ENCODE data around the gene TEX55. TPM values are rescaled to one million over a fixed set of nuclear protein-coding genes. Genes with fewer than 3 reads are reported as not detected.

The TEX55 gene
- polyA plus RNA-seq, 1 of the 3 experiments (the other 2 are of a cell fraction): not detected

GRCh38 chr3:119173325-119173724 is 27.4 kb downstream of the TEX55 start, which contains the start of gene UPK1B:
TSS of gene UPK1B (plus strand) at chr3:119173598. CDS start at chr3:119186742, 13,144 bp downstream.
- Histone ChIP-seq H3K9me3 (no peaks in the 10 kb centered on the region), H2AFZ (ENCODE audit: low read depth) (no peak within 1 kb of the TSS), H3K4me1 (ENCODE audit: control insufficient read depth in 1 of 2, insufficient read depth in 2 of 2, low read depth in 1 of 2, low read length in 1 of 2) (no peaks in the 10 kb centered on the region), H4K20me1 (ENCODE audit: insufficient read depth) (no peaks in the 10 kb centered on the region), H3K27me3 (ENCODE audit: insufficient read depth) (no peaks in the 10 kb centered on the region; the same call in 1 of the 2 replicates), H3K9me2 (no peaks in the 10 kb centered on the region), H3F3A (replicated peaks; ENCODE audit: insufficient read depth) (no peaks in the 10 kb centered on the region), H3K36me3 (replicated peaks in 1 of 2; ENCODE audit: control insufficient read depth in 1 of 2, insufficient read depth in 2 of 2, low read length in 1 of 2) (no peaks in the 10 kb centered on the region), H3K9ac (no peak within 1 kb of the TSS), H3K4me3 (ENCODE audit: low read depth in 2 of 2, low read length in 1 of 2) (no peak within 1 kb of the TSS), H3K27ac (ENCODE audit: low read depth in 2 of 2, low read length in 1 of 2) (no peak within 1 kb of the TSS), H3K4me2 (no peak within 1 kb of the TSS), H3K79me2 (ENCODE audit: insufficient read depth) (no peaks in the 10 kb centered on the region)
- 77% methylated on average over 13 of the region's 13 CpGs for WGBS (ENCODE audit: low lambda C conversion rate)
- ChIA-PET CTCF (interaction anchor here (1.2 kb wide), 2 partner anchors 10 to 291 kb away, joined by 4 read pairs; no protein-coding TSS in a partner anchor), POLR2A (no interaction called here)
- no peak for TF ChIP-seq FOXJ3 (CRISPR knock-in tag; IDR thresholded peaks at IDR 0.05)
- no peak for TF ChIP-seq NRF1 (IDR thresholded peaks at IDR 0.05; ENCODE audit: low read depth, low read length)
- TF ChIP-seq EP300 (IDR thresholded peaks at IDR 0.05; ENCODE audit: borderline replicate concordance in 1 of 2, low read depth in 1 of 2, low read length in 1 of 2): no peak
- TF ChIP-seq RCOR1 (IDR thresholded peaks at IDR 0.05; ENCODE audit: low read length): no peak
- no peak for TF ChIP-seq USF2 (IDR thresholded peaks at IDR 0.05; ENCODE audit: borderline replicate concordance, low read depth, low read length)
- no peak for TF ChIP-seq YY1 (IDR thresholded peaks at IDR 0.05; ENCODE audit: low read depth)
- no peak for DNase-seq

GRCh38 chr3:119175872-119176756 is 30.1 kb downstream of the TEX55 start:
- Histone ChIP-seq H3K4me2 (no peak overlapping the region), H2AFZ (ENCODE audit: low read depth) (no peak overlapping the region), H3K4me3 (ENCODE audit: low read depth in 2 of 2, low read length in 1 of 2) (no peak overlapping the region), H3K9me3 (no peaks in the 10 kb centered on the region), H4K20me1 (ENCODE audit: insufficient read depth) (no peaks in the 10 kb centered on the region), H3K36me3 (replicated peaks in 1 of 2; ENCODE audit: control insufficient read depth in 1 of 2, insufficient read depth in 2 of 2, low read length in 1 of 2) (no peaks in the 10 kb centered on the region), H3K9ac (no peak overlapping the region), H3K4me1 (ENCODE audit: control insufficient read depth in 1 of 2, insufficient read depth in 2 of 2, low read depth in 1 of 2, low read length in 1 of 2) (no peaks in the 10 kb centered on the region), H3K79me2 (ENCODE audit: insufficient read depth) (no peaks in the 10 kb centered on the region), H3K27me3 (ENCODE audit: insufficient read depth) (no peaks in the 10 kb centered on the region; the same call in 1 of the 2 replicates), H3K9me2 (no peaks in the 10 kb centered on the region), H3F3A (replicated peaks; ENCODE audit: insufficient read depth) (no peaks in the 10 kb centered on the region), H3K27ac (ENCODE audit: low read depth in 2 of 2, low read length in 1 of 2) (no peak overlapping the region)
- WGBS (ENCODE audit: low lambda C conversion rate): 56% methylated on average over 10 of the region's 10 CpGs
- no peak for DNase-seq
- ChIA-PET CTCF (no interaction called here), POLR2A (no interaction called here)
- TF ChIP-seq CHD2 (IDR thresholded peaks at IDR 0.05; ENCODE audit: low read length, partially characterized antibody): no peak

- Histone ChIP-seq H3K9me2 (no peaks in the 10 kb centered on the region), H3K4me1 (ENCODE audit: control insufficient read depth in 1 of 2, insufficient read depth in 2 of 2, low read depth in 1 of 2, low read length in 1 of 2) (no peaks in the 10 kb centered on the region; a peak in 1 of 4 replicates), H3K27ac (ENCODE audit: low read depth in 2 of 2, low read length in 1 of 2) (no peak overlapping the region), H3F3A (replicated peaks; ENCODE audit: insufficient read depth) (no peaks in the 10 kb centered on the region), H3K4me2 (no peak overlapping the region), H3K79me2 (ENCODE audit: insufficient read depth) (no peaks in the 10 kb centered on the region), H3K4me3 (ENCODE audit: low read depth in 2 of 2, low read length in 1 of 2) (no peak overlapping the region), H3K36me3 (replicated peaks in 1 of 2; ENCODE audit: control insufficient read depth in 1 of 2, insufficient read depth in 2 of 2, low read length in 1 of 2) (no peaks in the 10 kb centered on the region), H3K27me3 (ENCODE audit: insufficient read depth) (no peaks in the 10 kb centered on the region; the same call in 1 of the 2 replicates), H3K9me3 (no peaks in the 10 kb centered on the region), H4K20me1 (ENCODE audit: insufficient read depth) (no peaks in the 10 kb centered on the region), H3K9ac (no peak overlapping the region), H2AFZ (ENCODE audit: low read depth) (no peak overlapping the region)
- DNase-seq: no peak
- CTCF ChIA-PET: no interaction called here
- POLR2A ChIA-PET: no interaction called here
- WGBS (ENCODE audit: low lambda C conversion rate): 35% methylated on average over 4 of the region's 4 CpGs
- TF ChIP-seq YY1 (IDR thresholded peaks at IDR 0.05; ENCODE audit: low read depth) (no peak), SMC3 (IDR thresholded peaks at IDR 0.05; ENCODE audit: low read depth, low read length) (no peak), GABPA (IDR thresholded peaks at IDR 0.05; ENCODE audit: low read depth) (no peak), USF1 (IDR thresholded peaks at IDR 0.05; ENCODE audit: borderline replicate concordance, low read depth) (no peak), MEF2A (IDR thresholded peaks at IDR 0.05; ENCODE audit: borderline replicate concordance, low read depth) (no peak), ZBTB33 (IDR thresholded peaks at IDR 0.05; ENCODE audit: borderline replicate concordance, low read depth) (no peak), MXI1 (IDR thresholded peaks at IDR 0.05; ENCODE audit: low read depth, low read length) (no peak), CTCF (IDR thresholded peaks at IDR 0.05) (no peak), RXRA (IDR thresholded peaks at IDR 0.05; ENCODE audit: borderline replicate concordance, low read depth) (no peak)
These were observed 30.8 kb downstream of the TEX55 start for GRCh38 chr3:119176778-119177177.
